ENCODE data around the gene RBM14. TPM values are rescaled to one million over a fixed set of nuclear protein-coding genes. Genes with fewer than 3 reads are reported as not detected.

The RBM14 gene, protein sequence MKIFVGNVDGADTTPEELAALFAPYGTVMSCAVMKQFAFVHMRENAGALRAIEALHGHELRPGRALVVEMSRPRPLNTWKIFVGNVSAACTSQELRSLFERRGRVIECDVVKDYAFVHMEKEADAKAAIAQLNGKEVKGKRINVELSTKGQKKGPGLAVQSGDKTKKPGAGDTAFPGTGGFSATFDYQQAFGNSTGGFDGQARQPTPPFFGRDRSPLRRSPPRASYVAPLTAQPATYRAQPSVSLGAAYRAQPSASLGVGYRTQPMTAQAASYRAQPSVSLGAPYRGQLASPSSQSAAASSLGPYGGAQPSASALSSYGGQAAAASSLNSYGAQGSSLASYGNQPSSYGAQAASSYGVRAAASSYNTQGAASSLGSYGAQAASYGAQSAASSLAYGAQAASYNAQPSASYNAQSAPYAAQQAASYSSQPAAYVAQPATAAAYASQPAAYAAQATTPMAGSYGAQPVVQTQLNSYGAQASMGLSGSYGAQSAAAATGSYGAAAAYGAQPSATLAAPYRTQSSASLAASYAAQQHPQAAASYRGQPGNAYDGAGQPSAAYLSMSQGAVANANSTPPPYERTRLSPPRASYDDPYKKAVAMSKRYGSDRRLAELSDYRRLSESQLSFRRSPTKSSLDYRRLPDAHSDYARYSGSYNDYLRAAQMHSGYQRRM
- total RNA-seq, result 30.6 and 31.6 TPM in 2 replicates

DNA sequence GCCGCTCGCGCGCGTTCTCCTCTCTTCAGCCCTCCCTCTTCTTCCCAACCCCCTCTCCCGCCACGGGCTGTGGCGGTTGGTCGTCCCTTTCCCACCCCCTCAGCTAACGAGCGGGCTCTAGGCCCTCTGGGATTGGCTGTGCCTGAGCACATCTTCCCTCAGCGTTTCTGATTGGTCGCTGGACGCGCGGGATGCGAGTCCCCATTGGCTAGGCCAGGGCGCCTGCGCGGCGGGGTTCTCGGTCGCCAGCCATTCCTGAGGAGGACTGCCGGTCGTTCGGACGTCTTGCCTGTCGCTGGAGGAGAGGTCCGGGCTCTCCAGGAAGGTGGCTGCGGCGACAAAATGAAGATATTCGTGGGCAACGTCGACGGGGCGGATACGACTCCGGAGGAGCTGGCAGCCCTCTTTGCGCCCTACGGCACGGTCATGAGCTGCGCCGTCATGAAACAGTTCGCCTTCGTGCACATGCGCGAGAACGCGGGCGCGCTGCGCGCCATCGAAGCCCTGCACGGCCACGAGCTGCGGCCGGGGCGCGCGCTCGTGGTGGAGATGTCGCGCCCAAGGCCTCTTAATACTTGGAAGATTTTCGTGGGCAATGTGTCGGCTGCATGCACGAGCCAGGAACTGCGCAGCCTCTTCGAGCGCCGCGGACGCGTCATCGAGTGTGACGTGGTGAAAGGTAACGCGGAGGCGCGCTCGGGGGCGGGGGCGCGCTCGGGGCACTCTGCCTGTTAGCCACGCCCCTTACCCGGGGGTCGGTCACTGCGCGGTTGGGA, at the start of gene RBM14:
Gene RBM14 (plus strand): TSS at position 252 of the 776 bp plus-strand sequence. CDS start 91 bp downstream, at position 343.

DNA sequence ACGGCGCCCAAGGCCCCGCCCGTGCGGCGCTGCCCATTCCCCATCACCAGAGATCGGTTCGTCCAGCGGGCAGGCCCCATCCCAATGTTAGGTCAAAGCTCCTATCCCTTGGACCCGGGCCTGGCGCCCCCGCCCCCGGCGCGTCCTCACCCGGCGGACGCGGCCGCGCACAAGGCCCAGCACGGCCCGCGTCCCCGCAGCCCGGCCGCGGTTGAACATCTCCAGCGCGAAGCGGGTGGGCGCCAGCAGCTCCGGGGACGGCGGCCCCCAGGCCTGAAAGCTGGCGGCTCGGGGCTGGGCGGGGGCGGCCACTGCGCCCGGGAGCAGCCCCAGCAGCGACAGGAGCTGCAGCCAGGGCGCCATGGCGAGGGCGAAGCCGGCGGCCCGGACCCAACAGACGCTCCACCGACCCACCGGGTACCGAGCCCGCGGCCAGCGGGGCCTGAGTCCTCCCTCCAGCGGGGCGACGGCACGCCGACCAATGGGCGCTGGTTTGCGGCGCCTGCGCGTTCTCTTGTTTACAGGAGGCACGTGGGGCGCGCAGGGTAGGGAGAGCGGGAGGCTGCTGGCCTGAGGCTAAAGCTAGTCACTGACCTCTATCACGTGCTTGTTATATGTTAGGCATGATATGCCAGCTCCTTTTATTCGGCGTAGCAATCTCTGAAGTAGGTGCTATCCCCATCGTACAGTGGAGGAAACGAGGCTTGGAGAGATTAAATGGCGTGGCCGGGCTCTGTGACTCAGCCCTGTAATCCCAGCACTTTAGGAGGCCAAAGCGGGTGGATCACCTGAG, 48.1 kb upstream of the RBM14 start, which contains the start of gene CTSF:
Gene CTSF (minus strand): TSS at position 483 of the 793 bp plus-strand sequence. CDS start 120 bp downstream, at position 363.

DNA sequence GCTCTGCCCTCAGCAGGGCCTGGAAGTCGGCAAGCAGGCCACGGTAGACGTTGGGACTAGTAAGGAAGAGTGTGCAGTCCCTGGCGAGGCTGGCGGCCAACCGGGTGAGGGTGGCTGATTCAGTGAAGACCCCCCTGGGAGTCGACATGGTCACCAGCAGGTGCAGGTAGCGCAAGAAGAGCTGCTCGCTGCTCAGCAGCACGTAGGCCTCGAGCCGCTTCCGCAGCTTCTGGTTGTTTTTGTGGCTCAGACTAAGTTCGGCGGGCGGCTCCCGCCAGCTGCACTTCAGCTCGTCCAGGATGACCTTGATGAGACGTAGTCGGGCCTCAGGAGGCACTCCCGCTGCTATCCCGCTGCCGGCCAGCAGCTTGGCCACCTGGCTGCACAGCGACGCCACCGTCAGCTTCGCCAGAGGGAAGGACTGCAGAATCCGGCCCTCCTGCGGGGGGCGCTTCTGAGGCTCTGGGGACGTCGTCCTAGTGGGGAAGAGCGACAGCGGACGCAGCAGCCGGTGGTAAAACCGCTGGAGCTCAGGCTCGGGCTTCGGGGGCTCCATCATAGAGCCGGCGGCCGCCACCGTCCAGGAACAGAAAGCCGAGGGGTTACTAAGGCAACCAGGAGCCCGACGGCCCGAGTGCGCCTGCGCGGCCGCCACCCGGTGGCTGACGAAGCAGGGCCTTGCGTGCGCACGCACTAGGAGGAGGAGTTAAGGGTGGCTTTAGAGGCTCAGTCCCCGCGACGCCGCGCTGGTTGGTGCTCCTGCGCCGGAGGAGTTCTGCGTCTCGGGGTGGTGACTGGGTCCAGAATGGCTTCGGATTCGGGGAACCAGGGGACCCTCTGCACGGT, 23.8 kb upstream of the RBM14 start, which contains the start of the genes CCDC87 and CCS:
Gene CCDC87 (minus strand): TSS at position 607 of the 846 bp plus-strand sequence. CDS start 48 bp downstream, at position 559.
Gene CCS (plus strand): TSS at position 729 of the 846 bp plus-strand sequence. CDS start 77 bp downstream, at position 806.

DNA sequence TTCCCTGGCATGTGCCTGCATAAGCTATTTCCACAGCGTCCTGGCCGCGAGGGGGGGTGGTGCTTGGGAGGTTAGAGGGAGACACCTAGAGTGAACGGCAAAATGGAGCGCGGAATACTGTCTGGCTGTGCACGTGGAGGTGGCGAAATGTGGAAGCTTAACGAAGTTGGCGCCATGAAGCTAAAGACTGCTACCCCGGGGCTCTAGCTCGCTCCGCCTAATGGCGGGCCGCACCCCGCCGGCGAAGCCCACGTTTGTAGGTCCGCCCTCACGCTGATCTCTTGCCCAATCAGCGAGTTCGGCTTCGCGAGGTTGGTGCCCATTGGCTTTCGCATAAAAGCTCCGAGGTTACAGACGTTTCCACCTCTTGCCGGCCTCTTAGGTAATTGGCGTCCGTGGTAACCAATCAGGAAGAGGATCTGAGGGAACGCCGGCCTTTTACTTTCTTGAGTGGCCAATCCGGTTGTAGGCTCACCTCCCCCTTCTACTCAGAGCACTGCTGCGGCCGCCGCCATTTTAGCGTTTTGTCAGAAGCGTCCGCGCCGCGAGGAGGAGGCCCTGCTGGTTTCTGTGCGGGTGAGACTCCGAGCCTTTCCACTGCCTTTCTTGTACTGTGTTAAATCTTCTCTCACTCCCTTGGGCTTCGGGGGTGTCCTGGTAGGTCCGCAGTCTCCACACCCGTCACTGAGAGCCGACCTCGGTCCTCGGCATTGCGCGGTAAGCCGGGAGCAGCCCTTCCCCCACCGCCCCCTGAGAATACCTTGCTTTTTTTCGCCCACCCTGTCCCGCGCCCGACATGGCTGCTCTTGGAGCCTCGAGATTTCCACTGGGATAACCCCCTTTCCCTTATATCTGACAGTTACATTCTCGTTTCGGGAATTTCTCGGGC, 22.0 kb downstream of the RBM14 start, which contains the start of gene RBM4:
Gene RBM4 (plus strand): TSS at position 527 of the 889 bp plus-strand sequence. CDS start 1,009 bp downstream, outside the sequence.

Other genes starting within 250 kb of the RBM14 start
- gene SLC29A2, start 244.9 kb upstream of the RBM14 start, total RNA-seq, result 0.58 and 0.66 TPM in 2 replicates
- gene NPAS4, start 195.6 kb upstream of the RBM14 start, total RNA-seq, result 0.29 TPM in 1 of 2 replicates, not detected in the other
- gene MRPL11, start 177.8 kb upstream of the RBM14 start, total RNA-seq, result 37.1 and 69.4 TPM in 2 replicates
- 15.3 and 28.0 TPM in 2 replicates for gene PELI3, start 149.7 kb upstream of the RBM14 start, total RNA-seq
- 40.1 and 58.4 TPM in 2 replicates for gene DPP3, start 136.2 kb upstream of the RBM14 start, total RNA-seq
- 32.9 and 45.7 TPM in 2 replicates for gene BBS1, start 106.0 kb upstream of the RBM14 start, total RNA-seq
- gene ZDHHC24, start 70.6 kb upstream of the RBM14 start, total RNA-seq, result 10.6 and 21.3 TPM in 2 replicates
- 0.17 TPM in 1 of 2 replicates, not detected in the other for gene ACTN3, start 69.7 kb upstream of the RBM14 start, total RNA-seq
- 15.0 and 59.5 TPM in 2 replicates for gene CTSF, start 48.0 kb upstream of the RBM14 start, total RNA-seq
- 0.29 and 1.2 TPM in 2 replicates for gene CCDC87, start 23.6 kb upstream of the RBM14 start, total RNA-seq
- gene CCS, start 23.4 kb upstream of the RBM14 start, total RNA-seq, result 68.2 and 80.9 TPM in 2 replicates
- gene RBM4, start 22.1 kb downstream of the RBM14 start, total RNA-seq, result 94.7 and 103 TPM in 2 replicates
- 28.2 and 32.6 TPM in 2 replicates for gene RBM4B, start 61.3 kb downstream of the RBM14 start, total RNA-seq
- 1.2 and 2.6 TPM in 2 replicates for gene SPTBN2, start 112.6 kb downstream of the RBM14 start, total RNA-seq
- gene RCE1, start 226.8 kb downstream of the RBM14 start, total RNA-seq, result 16.7 and 22.2 TPM in 2 replicates
- gene LRFN4, start 240.4 kb downstream of the RBM14 start, total RNA-seq, result 16.7 and 36.9 TPM in 2 replicates